Osteoblast (primary cell): ENCODE results near the gene RECK. TPM values are rescaled to one million over a fixed set of nuclear protein-coding genes. Genes with fewer than 3 reads are reported as not detected.
A peak's percentile ranks its signal among the peaks of the same experiment; 100 is the strongest.

Experiments
- DNase-seq: peaks from one replicate; pipeline ENCODE4 v3.0.0; 2011; ENCODE audit warnings: low spot score, mixed read lengths; ENCODE audit not compliant: insufficient read length; ENCODE audit errors: missing footprints
- H2AFZ ChIP-seq: 2 replicates; pipeline ENCODE4 v1.6.0; 2011; ENCODE audit warnings: mild to moderate bottlenecking, low read length
- H3K27ac ChIP-seq: 2 replicates; pipeline ENCODE4 v1.5.1; 2011; ENCODE audit warnings: mild to moderate bottlenecking, low read depth, low read length, moderate library complexity
- H3K27me3 ChIP-seq: 2 replicates; pipeline ENCODE4 v1.6.0; 2012; ENCODE audit warnings: mild to moderate bottlenecking, control low read depth, inconsistent platforms, low read length, moderate library complexity; ENCODE audit not compliant: insufficient read depth
- H3K36me3 ChIP-seq: 2 replicates; pipeline ENCODE4 v1.5.1; 2011; ENCODE audit warnings: mild to moderate bottlenecking, low read length, control low read depth, moderate library complexity; ENCODE audit not compliant: insufficient read depth
- H3K4me1 ChIP-seq: 2 replicates; pipeline ENCODE4 v1.5.1; 2011; ENCODE audit warnings: mild to moderate bottlenecking, low read length, control low read depth, moderate library complexity; ENCODE audit not compliant: insufficient read depth
- H3K4me2 ChIP-seq: 2 replicates; pipeline ENCODE4 v1.6.0; 2011; ENCODE audit warnings: mild to moderate bottlenecking, low read length; ENCODE audit not compliant: insufficient read depth
- H3K4me3 ChIP-seq: fragments of 200-600 bp; sonication (generic); 3 replicates; pipeline ENCODE4 v1.5.1; 2012; ENCODE audit warnings: mild to moderate bottlenecking, low read length, inconsistent platforms; ENCODE audit not compliant: insufficient read depth
- H3K79me2 ChIP-seq: 2 replicates; pipeline ENCODE4 v1.6.0; 2012; ENCODE audit warnings: mild to moderate bottlenecking, low read length, control low read depth, inconsistent platforms; ENCODE audit not compliant: insufficient read depth
- H3K9me3 ChIP-seq: 2 replicates; pipeline ENCODE4 v1.5.1; 2011; ENCODE audit warnings: low read depth, low read length, control low read depth
- H4K20me1 ChIP-seq: 2 replicates; pipeline ENCODE4 v1.6.0; 2012; ENCODE audit warnings: mild to moderate bottlenecking, low read length, control low read depth; ENCODE audit not compliant: insufficient read depth
- CTCF ChIP-seq: IDR thresholded peaks from 2 replicates; pipeline ENCODE4 v1.5.1; 2011; ENCODE audit warnings: mild to moderate bottlenecking, low read depth, low read length, moderate library complexity; ENCODE audit errors: extremely low read depth
- total RNA-seq: library from RNA; depleted of rRNA; stranded (reverse); fragments of >200 nt; gene quantifications from 2 replicates; pipeline ENCODE4 v1.2.3, GENCODE V29; 2012

RECK gene
- total RNA-seq, 1 donor = 31.5 TPM

DNA sequence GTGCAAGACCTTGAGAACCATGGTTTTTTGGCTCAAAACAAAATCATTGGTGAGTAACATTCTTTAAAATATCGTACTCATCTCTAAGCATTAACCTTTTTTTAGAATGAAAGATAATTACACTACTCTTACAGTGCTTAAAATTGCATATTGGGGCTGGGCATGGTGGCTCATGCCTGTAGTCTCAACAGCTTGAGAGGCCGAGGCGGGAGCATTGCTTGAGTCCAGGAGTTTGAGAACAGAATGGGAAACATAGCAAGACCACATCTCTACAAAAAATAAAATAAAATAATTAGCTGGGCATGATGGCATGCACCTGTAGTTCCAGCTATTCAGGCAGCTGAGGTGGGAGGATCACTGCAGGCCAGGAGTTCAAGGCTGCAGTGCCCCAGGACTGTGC lies 2.9 kb upstream of the RECK start:
- H3K36me3 ChIP-seq = no peaks in the 10 kb centered on the region
- DNase-seq = no peak
- peaks cover 46% of the 10 kb centered on the region for H3K4me1 ChIP-seq
- H3K9me3 ChIP-seq = no peaks in the 10 kb centered on the region
- H3K79me2 ChIP-seq = peaks cover 20% of the 10 kb centered on the region
- no peak overlapping the region for H3K27ac ChIP-seq
- H2AFZ ChIP-seq = no peak overlapping the region
- H3K4me2 ChIP-seq = no peak overlapping the region
- H4K20me1 ChIP-seq = no peaks in the 10 kb centered on the region
- H3K4me3 ChIP-seq = no peak overlapping the region
- no peak for TF ChIP-seq CTCF
- H3K27me3 ChIP-seq = no peaks in the 10 kb centered on the region

GRCh38 chr9:36034234-36034633 lies 2.5 kb upstream of the RECK start:
- TF ChIP-seq CTCF = no peak
- DNase-seq = no peak
- H3K9me3 ChIP-seq = no peaks in the 10 kb centered on the region
- no peaks in the 10 kb centered on the region for H3K36me3 ChIP-seq
- no peak overlapping the region for H3K4me2 ChIP-seq
- H3K4me1 ChIP-seq = peaks cover 43% of the 10 kb centered on the region
- H4K20me1 ChIP-seq = no peaks in the 10 kb centered on the region
- H3K27ac ChIP-seq = no peak overlapping the region
- H3K27me3 ChIP-seq = no peaks in the 10 kb centered on the region
- H2AFZ ChIP-seq = no peak overlapping the region
- H3K4me3 ChIP-seq = no peak overlapping the region
- H3K79me2 ChIP-seq = peaks cover 25% of the 10 kb centered on the region

DNA sequence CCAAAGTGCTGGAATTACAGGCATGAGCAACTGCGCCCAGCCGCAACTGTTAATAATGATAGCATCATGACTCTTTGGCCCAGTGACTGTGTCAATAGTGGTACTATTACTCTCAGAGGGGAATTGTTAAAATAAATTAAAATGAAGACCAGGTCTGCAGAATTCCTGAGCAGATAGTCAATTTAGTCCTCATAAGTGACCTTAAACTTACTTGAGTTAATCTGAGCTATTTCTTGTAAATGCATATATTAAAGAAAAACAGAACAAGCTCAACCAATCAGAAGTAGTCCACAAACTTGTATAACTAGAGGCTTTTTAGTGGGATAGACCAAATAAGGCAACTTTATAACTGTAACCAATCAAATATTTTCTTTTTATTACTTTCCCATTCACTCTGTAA lies 1.7 kb upstream of the RECK start:
- Histone ChIP-seq H3K4me3 (no peak overlapping the region), H3K4me2 (no peak overlapping the region), H3K36me3 (no peaks in the 10 kb centered on the region), H3K9me3 (no peaks in the 10 kb centered on the region), H4K20me1 (no peaks in the 10 kb centered on the region), H3K27ac (no peak overlapping the region), H2AFZ (no peak overlapping the region), H3K79me2 (peaks cover 33% of the 10 kb centered on the region), H3K4me1 (peaks cover 46% of the 10 kb centered on the region), H3K27me3 (no peaks in the 10 kb centered on the region)
- TF ChIP-seq CTCF = no peak
- DNase-seq = peak; percentile 64

- Histone ChIP-seq H3K36me3 (no peaks in the 10 kb centered on the region), H3K4me1 (peaks cover 44% of the 10 kb centered on the region), H3K9me3 (no peaks in the 10 kb centered on the region), H4K20me1 (no peaks in the 10 kb centered on the region), H3K4me2 (peak overlapping the region; percentile 73), H3K79me2 (peaks cover 46% of the 10 kb centered on the region), H3K27ac (peak overlapping the region; percentile 71), H3K27me3 (no peaks in the 10 kb centered on the region), H2AFZ (peak overlapping the region; percentile 89), H3K4me3 (peak overlapping the region; percentile 94)
- no peak for TF ChIP-seq CTCF
- no peak for DNase-seq
These were observed 397 bp upstream of the RECK start for GRCh38 chr9:36036253-36036779.
